BE2C (cell line): ENCODE measurements around the gene CEP250.

Experiments used
- DNase-seq: peaks from one replicate; pipeline ENCODE4 v3.0.0-alpha.2; 2020
- H3K27me3 ChIP-seq: fragments of 250-450 bp; sonication (Bioruptor Pico); 2 replicates; pipeline ENCODE4 v1.5.1; 2020; ENCODE audit warnings: mild to moderate bottlenecking
- H3K36me3 ChIP-seq: fragments of 250-450 bp; sonication (Bioruptor Pico); 2 replicates; pipeline ENCODE4 v1.5.1; 2020; ENCODE audit warnings: mild to moderate bottlenecking
- H3K4me1 ChIP-seq: fragments of 250-450 bp; sonication (Bioruptor Pico); 2 replicates; pipeline ENCODE4 v1.5.1; 2020
- H3K4me3 ChIP-seq: 2 replicates; pipeline ENCODE4 v1.5.1; 2011; ENCODE audit warnings: low read depth, low read length
- H3K9me3 ChIP-seq: fragments of 250-450 bp; sonication (Bioruptor Pico); 2 replicates; pipeline ENCODE4 v1.5.1; 2020
- TF ChIP-seq, protein P1 (sequence below): IDR thresholded peaks from 2 replicates; pipeline ENCODE4 v1.5.1; 2012; ENCODE audit warnings: mild to moderate bottlenecking, low read depth, low read length

CEP250 gene

DNA sequence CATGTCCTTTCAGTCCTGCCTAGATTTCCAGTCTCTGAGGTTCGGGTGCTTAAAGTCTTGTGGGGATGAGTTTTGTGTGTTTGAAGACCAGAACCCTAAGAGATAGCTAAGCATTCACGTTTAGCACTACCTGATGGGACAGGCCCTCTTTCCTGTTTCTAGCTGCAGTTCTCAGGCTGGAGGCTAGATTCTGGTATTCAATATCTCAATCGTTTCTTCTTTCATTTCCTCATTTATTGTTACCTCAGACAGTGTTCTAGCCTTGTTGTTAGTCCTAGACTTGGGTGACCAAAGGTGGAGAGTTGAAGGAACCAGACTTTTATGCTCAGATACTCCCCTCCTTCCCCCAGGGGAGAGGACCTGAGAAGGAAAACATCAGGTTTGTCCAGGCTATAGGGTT, 16.8 kb downstream of the CEP250 start:
- Histone ChIP-seq H3K9me3 (no peaks in the 10 kb centered on the region), H3K4me3 (no peak overlapping the region), H3K36me3 (peaks cover 58% of the 10 kb centered on the region), H3K27me3 (no peaks in the 10 kb centered on the region), H3K4me1 (no peaks in the 10 kb centered on the region)
- TF ChIP-seq, protein P1, sequence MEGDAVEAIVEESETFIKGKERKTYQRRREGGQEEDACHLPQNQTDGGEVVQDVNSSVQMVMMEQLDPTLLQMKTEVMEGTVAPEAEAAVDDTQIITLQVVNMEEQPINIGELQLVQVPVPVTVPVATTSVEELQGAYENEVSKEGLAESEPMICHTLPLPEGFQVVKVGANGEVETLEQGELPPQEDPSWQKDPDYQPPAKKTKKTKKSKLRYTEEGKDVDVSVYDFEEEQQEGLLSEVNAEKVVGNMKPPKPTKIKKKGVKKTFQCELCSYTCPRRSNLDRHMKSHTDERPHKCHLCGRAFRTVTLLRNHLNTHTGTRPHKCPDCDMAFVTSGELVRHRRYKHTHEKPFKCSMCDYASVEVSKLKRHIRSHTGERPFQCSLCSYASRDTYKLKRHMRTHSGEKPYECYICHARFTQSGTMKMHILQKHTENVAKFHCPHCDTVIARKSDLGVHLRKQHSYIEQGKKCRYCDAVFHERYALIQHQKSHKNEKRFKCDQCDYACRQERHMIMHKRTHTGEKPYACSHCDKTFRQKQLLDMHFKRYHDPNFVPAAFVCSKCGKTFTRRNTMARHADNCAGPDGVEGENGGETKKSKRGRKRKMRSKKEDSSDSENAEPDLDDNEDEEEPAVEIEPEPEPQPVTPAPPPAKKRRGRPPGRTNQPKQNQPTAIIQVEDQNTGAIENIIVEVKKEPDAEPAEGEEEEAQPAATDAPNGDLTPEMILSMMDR, result no peak
- DNase-seq, result no peak

- Histone ChIP-seq H3K36me3 (peaks cover 63% of the 10 kb centered on the region), H3K9me3 (no peaks in the 10 kb centered on the region)
- no peak for DNase-seq
Measured at GRCh38 chr20:35473684-35474083, 18.3 kb downstream of the CEP250 start.

GRCh38 chr20:35474303-35474871, 19.0 kb downstream of the CEP250 start:
- TF ChIP-seq, protein P1, result no peak
- Histone ChIP-seq H3K4me1 (no peaks in the 10 kb centered on the region), H3K36me3 (peaks cover 67% of the 10 kb centered on the region), H3K4me3 (no peak overlapping the region), H3K27me3 (no peaks in the 10 kb centered on the region), H3K9me3 (no peaks in the 10 kb centered on the region)
- DNase-seq, result no peak

More at GRCh38 chr20:35473684-35474083, 18.3 kb downstream of the CEP250 start:
- H3K4me3 ChIP-seq, result no peak overlapping the region
- H3K4me1 ChIP-seq, result no peaks in the 10 kb centered on the region
- TF ChIP-seq, protein P1, result no peak
- H3K27me3 ChIP-seq, result no peaks in the 10 kb centered on the region

DNA sequence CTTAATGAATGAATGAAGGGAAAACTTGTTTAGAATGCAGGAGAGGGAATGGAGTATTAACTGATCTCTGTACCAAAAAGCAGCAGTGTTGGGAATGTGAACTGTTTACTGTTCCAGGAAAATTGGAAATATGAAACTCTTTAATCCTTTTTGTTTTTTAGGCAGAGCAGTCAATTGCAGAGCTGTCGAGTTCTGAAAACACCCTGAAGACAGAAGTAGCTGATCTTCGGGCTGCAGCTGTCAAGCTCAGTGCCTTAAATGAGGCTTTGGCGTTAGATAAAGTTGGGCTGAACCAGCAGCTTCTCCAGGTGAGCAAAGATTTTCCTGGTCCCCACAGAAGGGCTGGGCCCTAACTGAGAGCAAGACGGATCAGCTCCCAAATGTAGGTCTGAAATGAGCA, 20.9 kb downstream of the CEP250 start:
- TF ChIP-seq, protein P1, result no peak
- Histone ChIP-seq H3K9me3 (no peaks in the 10 kb centered on the region), H3K27me3 (no peaks in the 10 kb centered on the region), H3K4me3 (no peak overlapping the region), H3K4me1 (no peaks in the 10 kb centered on the region), H3K36me3 (peaks cover 72% of the 10 kb centered on the region)
- DNase-seq, result no peak

DNA sequence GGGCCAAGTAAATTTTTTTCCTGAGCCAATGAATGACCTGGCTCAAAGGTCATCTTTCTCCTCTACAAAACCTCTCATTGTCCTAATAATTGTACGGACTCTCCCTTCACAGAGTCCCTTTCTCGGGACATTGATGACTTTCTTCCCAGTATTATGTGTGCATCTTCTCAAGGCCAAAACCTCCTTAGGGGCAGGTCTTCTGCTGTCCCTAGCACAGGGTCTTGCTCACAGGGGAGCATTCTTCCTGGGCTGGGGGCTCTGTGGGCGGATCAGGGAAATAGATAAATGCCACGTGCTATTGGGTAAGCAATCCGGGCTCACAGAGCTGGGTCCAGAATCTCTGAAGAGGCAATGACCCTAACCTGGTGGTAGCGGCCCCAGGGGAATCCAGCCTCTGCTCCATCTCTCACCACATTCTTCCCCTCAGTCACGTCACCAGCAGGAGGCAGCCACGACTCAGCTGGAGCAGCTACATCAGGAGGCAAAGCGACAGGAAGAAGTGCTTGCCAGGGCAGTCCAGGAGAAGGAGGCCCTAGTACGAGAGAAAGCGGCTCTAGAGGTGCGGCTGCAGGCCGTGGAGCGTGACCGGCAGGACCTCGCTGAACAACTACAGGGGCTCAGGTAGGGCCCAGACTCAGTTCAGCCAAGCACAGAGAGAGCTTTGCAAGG, 23.5 kb downstream of the CEP250 start:
- Histone ChIP-seq H3K36me3 (peaks cover 53% of the 10 kb centered on the region), H3K27me3 (no peaks in the 10 kb centered on the region), H3K9me3 (no peaks in the 10 kb centered on the region), H3K4me1 (no peaks in the 10 kb centered on the region), H3K4me3 (no peak overlapping the region)
- DNase-seq, result peak; percentile 42
- TF ChIP-seq, protein P1, result peak; percentile 36

DNA sequence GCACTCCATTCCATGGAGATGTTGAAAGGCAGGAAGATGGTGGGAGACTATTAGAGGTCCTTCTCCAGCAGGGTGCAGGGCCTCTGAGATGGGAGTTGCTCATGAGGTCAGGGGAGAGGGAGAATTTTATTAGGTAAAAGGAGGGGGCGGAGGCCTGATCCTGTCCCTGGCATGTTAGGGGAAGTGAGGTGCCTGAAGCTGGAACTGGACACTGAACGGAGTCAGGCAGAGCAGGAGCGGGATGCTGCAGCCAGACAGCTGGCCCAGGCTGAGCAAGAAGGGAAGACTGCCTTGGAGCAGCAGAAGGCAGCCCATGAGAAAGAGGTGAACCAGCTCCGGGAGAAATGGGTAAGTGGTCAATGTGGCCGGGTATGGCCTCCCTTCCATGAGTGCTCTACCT, 24.4 kb downstream of the CEP250 start:
- Histone ChIP-seq H3K27me3 (no peaks in the 10 kb centered on the region), H3K4me3 (no peak overlapping the region), H3K4me1 (no peaks in the 10 kb centered on the region), H3K36me3 (peaks cover 52% of the 10 kb centered on the region), H3K9me3 (no peaks in the 10 kb centered on the region)
- TF ChIP-seq, protein P1, result no peak
- DNase-seq, result no peak
